ENCODE data around the gene C11orf71.

The C11orf71 gene

GRCh38 chr11:114400216-114400914, at the start of gene C11orf71, which contains the start of gene RBM7:
C11orf71 (minus strand) TSS chr11:114400511; CDS start chr11:114400331, 180 bp downstream.
RBM7 (plus strand) TSS chr11:114400666; CDS start chr11:114400672, 6 bp downstream.
- DNase-seq = peak; percentile 97

DNA sequence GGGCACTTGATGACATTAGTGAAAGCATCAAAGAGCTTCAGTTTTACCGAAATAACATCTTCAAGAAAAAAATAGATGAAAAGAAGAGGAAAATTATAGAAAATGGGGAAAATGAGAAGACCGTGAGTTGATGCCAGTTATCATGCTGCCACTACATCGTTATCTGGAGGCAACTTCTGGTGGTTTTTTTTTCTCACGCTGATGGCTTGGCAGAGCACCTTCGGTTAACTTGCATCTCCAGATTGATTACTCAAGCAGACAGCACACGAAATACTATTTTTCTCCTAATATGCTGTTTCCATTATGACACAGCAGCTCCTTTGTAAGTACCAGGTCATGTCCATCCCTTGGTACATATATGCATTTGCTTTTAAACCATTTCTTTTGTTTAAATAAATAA, 49.5 kb upstream of the C11orf71 start:
- no peak for DNase-seq

DNA sequence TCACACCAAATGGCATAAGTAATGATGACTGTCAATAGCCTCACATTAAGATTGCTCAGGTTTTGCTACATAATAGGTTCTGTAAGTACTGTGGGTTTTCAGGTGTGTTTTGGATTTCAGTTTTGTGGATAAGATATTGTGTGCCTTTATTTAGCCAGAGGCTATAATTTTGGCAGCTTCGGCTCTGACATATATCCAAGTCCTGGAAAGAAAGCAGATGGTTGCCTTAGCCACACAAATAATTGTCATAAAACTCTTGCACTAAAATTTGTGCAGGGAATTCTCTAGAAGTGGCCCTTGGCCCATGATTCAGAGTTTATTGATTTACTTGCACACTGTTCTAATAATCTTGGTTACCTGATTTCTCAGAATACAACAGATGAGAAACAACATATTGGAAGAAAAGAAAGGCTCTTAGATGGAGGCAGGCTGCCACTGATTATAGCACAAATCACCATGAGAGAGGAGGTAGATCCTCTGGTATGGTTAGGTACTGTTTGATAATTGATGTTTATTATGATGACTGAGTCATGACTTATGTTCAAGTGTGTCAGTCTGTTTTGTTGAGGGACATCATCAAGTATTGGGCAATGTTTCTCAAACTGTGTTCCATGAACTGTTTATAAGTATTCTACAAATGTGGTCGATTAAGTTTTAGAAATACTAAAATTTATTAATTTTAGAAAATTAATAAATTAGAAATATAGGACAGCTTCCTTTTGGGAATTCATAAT, 48.6 kb upstream of the C11orf71 start:
- no peak for DNase-seq

DNA sequence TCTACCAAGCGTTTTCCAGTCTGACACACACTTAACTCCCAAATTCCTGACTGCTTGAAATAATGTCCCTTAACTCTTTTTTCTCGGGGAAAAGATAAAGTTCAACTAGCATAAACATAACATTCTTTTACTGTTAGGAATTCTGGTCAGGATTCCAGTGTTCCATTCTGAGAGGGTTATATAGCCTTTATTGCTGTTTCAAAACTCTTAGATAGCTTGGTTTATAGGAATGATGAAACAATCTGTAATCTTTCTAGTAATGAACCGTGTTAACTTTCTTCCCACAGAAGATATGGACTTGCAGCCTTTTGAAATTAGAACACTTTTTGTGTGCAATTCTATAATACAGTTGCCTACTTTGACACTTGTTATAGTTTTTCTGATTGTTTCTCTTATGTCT, 47.6 kb upstream of the C11orf71 start:
- no peak for DNase-seq

DNA sequence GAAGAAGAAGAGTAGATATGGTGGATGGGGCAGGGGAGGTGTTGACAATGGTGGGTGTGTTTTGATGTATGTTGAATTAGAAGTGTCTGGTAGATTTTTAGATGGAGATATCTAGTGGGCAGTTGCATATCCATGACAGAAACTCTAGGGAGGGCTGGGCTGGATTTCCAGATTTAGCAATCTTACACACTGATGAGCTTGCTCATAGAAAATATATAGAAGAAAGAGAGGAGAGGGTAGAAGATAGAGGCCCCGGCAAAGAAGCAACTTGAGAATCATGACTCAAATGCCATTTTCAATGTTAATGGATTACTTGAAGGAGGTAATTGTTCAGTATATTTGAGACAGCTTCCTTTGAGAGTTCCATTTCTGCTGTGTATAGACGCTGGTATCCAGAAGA, 47.1 kb upstream of the C11orf71 start:
- no peak for DNase-seq

- no peak for DNase-seq
Measured at GRCh38 chr11:114442536-114442935, 42.2 kb upstream of the C11orf71 start.

GRCh38 chr11:114441921-114442320, 41.6 kb upstream of the C11orf71 start:
- no peak for DNase-seq

GRCh38 chr11:114440971-114441763, 40.9 kb upstream of the C11orf71 start:
- DNase-seq = no peak

GRCh38 chr11:114440121-114440860, 40.0 kb upstream of the C11orf71 start:
- DNase-seq = no peak

DNA sequence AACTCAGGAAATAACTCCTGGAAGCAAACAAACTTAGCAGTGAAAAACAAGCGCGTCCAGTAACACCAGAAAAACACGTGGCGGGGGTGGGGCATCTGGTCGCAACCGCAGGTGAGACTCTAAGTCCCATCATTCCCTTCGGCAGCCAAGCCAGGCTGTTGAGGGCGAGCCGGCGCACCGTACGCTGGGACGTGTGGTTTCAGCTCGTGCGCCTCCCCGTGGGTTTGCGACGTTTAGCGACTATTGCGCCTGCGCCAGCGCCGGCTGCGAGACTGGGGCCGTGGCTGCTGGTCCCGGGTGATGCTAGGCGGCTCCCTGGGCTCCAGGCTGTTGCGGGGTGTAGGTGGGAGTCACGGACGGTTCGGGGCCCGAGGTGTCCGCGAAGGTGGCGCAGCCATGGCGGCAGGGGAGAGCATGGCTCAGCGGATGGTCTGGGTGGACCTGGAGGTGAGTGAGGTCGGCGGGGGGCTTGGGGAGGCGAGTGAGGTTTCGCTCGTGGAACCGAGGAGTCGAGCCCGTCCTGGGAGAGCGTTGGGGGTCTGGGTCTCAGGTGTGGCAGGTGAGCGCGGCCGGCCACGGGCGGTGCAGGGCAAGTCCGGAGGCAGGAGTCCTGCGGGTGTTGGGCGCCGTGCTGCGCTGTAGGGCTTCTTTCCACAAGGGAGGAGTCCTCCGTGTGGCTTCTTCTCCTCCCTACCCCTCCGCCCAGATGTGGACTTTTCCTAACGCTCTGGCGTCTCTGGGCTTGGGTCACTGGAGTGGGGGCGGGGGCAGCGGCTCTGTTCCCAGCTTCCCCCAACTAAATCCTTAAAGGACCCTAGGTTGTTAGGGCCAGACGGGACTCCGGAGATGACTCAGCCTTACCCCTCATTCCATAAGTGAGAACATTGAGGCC, 39.2 kb upstream of the C11orf71 start, which contains the start of gene REXO2:
REXO2 (plus strand) TSS at position 239 of the 892 bp plus-strand sequence; CDS start at position 301, 62 bp downstream.
- peak; percentile 93 for DNase-seq

DNA sequence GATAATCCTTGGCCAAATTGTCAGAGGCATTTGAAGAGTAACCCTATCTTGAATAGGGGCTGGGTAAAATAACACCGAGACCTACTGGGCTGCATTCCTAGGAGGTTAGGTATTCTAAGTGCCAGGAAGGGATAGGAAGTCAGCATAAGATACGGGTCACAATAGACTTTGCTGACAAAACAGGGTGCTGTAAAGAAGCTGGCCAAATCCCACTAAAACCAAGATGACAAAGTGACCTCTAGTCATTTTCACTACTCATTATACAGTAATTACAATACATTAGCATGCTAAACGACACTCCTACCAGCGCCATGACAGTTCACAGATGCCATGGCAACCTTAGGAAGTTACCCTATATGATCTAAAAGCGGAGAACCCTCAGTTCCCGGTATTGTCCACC, 38.0 kb upstream of the C11orf71 start:
- no peak for DNase-seq

DNA sequence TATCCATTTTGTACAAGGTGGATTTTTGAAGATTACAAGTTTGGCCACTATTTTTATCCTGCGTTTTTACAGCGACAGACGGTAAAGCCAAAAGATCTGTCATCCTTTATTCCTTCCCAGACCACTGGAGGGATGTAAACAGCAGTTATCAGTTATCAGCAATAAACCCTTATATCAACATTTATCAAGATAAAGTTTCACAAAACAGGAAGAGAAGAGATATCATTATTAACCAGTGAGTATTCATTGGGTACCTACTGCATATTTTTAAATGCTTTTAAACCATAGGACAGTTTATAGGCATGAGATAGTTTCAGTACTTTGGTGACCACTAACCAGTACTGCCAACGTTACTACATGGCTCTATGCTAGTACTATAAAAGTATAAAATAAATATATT, 33.1 kb upstream of the C11orf71 start:
- no peak for DNase-seq

GRCh38 chr11:114432893-114433292, 32.6 kb upstream of the C11orf71 start:
- no peak for DNase-seq

- no peak for DNase-seq
Measured at GRCh38 chr11:114430290-114430689, 30.0 kb upstream of the C11orf71 start.

DNA sequence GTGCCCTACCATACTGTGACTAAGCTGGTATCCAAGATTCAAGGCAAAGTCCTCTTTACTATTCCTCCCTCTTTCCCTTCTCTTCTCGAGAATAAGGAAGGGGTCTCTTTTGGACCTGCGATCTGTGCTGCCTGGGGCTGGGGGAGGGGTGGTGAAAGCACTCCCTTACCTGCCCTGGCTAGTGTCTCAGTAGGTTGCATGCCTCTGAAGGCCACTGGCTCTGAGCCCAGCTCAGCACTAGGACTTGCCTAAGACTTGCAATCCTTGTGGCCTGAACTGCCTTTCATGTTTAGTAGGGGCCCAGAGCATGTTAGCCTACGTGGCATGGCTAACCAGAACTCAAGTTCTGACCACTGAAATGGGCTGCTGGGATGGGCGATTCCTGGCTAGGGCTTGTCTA, 26.0 kb upstream of the C11orf71 start:
- DNase-seq = no peak

DNA sequence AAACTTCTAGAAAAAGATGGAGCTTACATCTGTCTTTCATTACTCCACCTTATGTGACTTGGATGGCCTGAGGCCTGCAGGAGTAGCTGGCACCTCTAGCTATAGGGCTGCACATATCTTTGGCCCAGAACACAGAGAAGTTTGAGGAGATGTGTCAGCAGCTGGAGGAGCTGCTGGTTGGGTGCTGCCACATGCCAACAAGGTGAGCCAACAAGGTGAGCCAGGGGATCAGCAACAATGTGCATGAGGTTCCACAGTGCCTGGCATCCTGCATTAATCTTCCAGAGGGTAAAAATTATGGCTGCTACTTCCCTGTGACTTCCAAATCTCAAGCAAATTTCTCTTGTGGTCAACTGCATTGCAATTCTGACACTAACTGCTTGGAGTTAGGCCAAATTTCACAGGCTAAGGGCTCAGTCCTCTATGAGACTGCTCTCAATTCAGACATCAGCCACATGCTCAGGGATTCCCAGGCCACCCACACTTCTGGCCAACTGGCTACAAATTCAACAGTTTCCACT, 16.2 kb upstream of the C11orf71 start:
- no peak for DNase-seq

DNA sequence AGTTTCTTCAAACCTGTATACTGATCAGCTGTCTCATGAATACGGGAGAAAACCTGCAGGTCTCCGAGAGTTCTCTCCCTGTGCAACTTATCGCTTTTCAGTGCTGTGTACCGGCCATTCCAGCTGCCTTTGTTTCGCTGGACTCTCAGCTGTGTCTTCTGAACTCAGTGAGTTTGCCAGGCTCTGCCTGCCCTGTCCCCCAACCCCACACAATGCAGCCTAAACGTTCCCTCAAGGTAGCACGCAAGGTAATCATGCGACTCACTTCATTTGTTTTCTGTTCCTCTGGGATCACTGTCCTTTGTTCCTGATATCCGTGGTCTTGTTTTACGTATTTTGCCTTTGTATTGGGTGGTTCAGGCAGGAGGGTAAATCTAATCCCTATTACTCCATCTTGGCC, 13.6 kb upstream of the C11orf71 start:
- DNase-seq = no peak

DNA sequence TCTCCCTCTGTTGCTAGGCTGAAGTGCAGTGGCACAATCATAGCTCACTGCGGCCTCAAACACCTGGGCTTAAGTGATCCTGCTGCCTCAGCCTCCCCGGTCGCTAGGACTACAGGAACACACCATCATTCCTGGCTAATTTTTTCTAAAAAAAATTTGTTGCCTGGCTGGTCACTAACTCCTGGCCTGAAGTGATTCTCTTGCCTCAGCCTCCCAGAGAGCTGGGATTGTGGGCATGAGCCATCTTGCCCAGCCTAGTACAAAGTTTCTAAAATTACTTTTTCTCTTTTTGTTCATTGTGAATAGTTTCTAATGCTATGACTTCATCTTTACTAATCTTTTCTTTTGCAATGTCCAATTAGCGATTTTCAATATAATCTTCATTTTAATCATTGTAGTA, 12.6 kb upstream of the C11orf71 start:
- DNase-seq = no peak

DNA sequence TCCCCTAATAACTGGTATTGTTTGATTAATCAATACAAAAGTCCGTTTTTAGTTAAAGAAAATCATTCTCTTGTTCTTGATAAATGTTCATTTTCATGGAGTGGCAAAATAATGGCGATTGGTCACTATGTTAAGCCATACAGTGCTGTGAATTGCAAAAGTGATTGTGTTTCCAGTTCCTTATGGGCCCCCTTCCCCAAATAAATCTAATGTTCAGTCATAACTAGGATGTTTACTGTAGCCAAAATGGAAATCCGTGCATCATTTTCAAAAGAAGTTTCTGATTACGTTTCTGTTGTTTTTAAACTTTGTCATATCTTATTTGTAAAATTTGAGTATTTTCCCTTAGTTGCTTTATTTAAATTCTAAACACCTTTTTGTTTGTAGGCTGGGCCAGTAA, 1.0 kb upstream of the C11orf71 start:
- DNase-seq = no peak

- DNase-seq = no peak
Measured at GRCh38 chr11:114400915-114401223, 558 bp upstream of the C11orf71 start.

DNA sequence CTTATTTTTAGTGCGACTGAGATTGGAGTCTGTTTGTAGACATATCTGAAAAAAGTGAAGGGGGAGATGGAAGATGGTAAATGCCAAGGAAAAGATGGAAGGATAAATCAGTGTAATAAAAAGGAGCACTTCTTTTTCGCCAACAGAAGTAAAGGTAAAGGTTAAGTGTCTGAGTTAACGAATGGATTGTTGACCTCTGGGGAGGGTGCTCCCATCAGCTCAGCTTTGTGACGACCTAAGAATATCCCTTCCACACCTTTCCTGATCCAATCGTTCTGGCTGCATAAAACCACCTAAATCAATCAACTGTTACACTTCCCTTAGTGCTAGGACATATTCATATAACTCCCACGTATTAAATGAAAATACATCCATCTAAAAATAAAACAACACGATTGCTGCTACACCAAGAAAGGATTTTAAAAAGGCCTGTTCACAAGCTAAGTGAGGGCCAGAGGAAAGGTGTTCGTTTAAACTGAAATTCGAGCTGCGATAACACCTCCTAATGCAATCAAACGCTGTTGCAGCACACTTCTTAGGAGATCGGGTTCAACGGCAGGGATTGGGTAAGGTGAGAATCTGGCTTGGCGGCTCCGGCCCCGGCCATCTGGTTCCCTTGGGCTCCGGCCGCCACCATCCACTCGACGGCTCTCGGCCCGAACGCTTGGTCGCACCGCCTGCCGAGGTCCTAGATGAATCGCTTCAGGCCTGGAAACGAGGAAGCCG, 658 bp downstream of the C11orf71 start:
- DNase-seq = no peak

Measured in stimulated activated CD4-positive, alpha-beta T cell treated with anti-CD3 and anti-CD28 coated beads, Interleukin-12 subunit alpha, Interleukin-12 subunit beta, amount 100 ng/mL, for 4 hours (primary cell).